ENCODE results near the gene UGCG. TPM values are rescaled to one million over a fixed set of nuclear protein-coding genes. Genes with fewer than 3 reads are reported as not detected.
"Not testable (repeated sequence)": the region's sequence is repeated elsewhere in the genome, so short reads cannot be mapped to it uniquely, and the experiment has no call there.

UGCG gene
- total RNA-seq, 1 donor from 2014 or later: 52.1 TPM

DNA sequence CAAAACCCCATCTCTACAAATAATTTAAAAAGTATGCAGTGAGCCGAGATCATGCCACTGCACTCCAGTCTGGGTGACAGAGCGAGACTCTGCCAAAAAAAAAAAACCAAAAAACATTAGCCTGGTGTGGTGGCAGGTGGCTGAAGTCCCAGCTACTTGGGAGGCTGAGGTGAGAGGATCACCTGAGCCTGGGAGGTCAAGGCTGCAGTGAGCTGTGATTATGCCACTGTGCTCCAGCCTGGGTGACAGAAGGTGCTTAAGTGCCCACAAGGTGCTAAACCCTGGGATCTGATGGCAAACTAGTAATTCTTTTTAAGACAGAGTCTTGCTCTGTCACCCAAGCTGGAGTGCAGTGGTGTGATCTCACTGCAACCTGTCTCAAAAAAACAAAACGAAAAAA, 5.7 kb upstream of the UGCG start:
- not testable (repeated sequence) for DNase-seq (ENCODE audit: low spot score)

- DNase-seq (ENCODE audit: low spot score): peak; percentile 60
Observed at GRCh38 chr9:111891910-111892499, 4.6 kb upstream of the UGCG start.

DNA sequence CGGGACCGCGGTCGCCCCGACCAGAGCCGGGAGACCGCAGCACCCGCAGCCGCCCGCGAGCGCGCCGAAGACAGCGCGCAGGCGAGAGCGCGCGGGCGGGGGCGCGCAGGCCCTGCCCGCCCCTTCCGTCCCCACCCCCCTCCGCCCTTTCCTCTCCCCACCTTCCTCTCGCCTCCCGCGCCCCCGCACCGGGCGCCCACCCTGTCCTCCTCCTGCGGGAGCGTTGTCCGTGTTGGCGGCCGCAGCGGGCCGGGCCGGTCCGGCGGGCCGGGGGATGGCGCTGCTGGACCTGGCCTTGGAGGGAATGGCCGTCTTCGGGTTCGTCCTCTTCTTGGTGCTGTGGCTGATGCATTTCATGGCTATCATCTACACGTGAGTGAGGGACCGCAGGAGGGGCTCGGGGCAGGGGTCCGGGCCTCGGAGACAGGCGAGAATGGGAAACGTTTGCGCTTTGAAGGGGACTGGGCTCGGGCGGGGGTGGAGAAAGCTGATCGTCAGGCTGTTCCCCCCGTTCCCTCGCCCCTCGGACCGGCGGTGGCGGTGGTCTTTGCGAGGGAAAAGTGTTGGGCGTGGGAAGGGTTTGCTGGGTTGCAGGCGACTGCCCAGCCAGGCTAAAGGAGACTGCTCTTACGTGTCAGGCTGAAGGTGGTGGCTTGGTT, 457 bp downstream of the UGCG start:
- DNase-seq (ENCODE audit: low spot score): peak; percentile 61

GRCh38 chr9:111897601-111898137, 1.1 kb downstream of the UGCG start:
- no peak for DNase-seq (ENCODE audit: low spot score)

- DNase-seq (ENCODE audit: low spot score): no peak
Observed at GRCh38 chr9:111898331-111899096, 1.9 kb downstream of the UGCG start.

GRCh38 chr9:111900151-111900857, 3.7 kb downstream of the UGCG start:
- no peak for DNase-seq (ENCODE audit: low spot score)

DNA sequence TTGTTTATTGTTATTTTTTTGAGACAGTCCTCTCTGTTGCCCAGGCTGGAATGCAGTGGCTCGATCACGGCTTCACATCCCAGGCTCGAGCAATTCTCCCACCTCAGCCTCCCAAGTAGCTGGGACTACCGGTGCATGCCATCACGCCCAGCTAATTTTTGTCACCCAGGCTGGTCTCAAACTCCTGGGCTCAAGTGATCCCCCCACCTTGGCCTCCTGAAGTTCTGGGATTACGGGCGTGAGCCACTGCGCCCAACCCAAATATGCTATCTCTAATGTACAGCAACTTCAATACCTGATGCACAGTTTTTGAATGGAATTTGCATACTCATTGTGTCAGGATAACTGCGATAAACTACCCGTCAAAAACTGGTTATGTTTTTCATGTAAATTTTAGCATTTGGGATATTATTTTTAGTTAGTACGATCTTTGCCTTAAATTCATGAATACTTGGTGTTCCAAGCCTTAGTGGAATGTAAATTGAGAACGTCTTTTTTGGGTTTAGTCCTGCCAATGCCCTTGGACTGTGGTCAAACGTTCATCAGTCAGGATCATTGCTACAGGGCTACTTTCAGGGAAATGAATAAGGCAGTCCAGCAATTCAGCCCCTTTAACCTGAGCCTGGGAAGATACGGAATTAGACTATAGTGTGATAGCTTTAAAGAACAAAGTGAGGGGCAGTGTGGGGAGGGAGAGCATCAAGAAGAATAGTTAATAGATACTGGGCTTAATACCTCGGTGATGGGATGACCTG, 4.4 kb downstream of the UGCG start:
- no peak for DNase-seq (ENCODE audit: low spot score)

DNA sequence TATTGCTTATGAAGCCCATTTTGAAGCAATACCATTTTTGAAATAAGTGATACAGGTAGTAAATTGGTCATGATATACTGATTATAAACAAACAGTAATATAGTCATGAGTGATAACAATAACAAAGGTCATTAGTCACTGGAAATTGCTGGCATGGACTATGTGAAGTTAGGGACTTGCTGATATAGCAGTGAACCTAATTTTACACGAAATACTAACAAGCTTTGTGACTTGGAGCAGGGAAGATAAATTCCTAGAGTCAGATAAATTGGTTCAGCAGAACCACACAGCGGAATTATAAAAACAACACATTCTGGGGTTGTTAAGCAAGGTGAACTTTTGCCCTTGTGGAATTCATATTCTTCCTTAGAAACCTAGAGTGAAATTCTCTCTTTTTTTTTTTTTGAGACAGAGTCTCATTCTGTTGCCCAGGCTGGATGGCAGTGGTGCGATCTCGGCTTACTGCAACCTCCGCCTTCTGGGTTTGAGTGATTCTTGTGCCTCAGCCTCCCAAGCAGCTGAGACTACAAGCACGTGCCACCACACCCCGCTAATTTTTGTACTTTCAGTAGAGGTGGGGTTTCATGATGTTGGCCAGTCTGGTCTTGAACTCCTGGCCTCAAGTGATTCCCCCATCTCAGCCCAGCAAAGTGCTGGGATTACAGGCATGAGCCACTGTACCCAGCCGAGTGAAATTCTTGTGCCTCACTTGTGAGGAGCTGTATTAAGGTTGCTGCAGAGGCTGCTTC, 6.0 kb downstream of the UGCG start:
- DNase-seq (ENCODE audit: low spot score): no peak

- DNase-seq (ENCODE audit: low spot score): not testable (repeated sequence)
Observed at GRCh38 chr9:111903535-111903934, 6.9 kb downstream of the UGCG start.

GRCh38 chr9:111904026-111904425, 7.4 kb downstream of the UGCG start:
- DNase-seq (ENCODE audit: low spot score): no peak

GRCh38 chr9:111904891-111905291, 8.3 kb downstream of the UGCG start:
- DNase-seq (ENCODE audit: low spot score): no peak

DNA sequence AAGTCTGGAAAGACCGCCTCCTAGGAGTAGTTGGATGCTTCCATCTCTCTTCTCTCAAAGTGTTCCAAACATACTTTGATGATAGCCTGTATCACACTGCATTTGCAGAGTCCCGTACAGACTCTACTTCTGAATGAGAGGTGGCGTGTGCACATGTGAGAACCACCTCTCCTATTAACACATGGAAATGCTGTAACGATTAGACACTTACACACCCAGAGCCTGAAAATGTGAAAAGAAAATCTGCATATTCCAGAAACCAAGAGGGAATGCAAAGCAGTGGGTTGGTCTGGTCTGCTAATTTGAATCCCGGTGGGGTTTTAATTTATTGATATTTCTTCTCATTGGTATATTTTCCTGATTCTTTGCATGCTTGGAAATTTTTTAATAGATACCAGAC, 10.5 kb downstream of the UGCG start:
- DNase-seq (ENCODE audit: low spot score): no peak

- no peak for DNase-seq (ENCODE audit: low spot score)
Observed at GRCh38 chr9:111909444-111909843, 12.8 kb downstream of the UGCG start.

GRCh38 chr9:111910428-111910827, 13.8 kb downstream of the UGCG start:
- no peak for DNase-seq (ENCODE audit: low spot score)

DNA sequence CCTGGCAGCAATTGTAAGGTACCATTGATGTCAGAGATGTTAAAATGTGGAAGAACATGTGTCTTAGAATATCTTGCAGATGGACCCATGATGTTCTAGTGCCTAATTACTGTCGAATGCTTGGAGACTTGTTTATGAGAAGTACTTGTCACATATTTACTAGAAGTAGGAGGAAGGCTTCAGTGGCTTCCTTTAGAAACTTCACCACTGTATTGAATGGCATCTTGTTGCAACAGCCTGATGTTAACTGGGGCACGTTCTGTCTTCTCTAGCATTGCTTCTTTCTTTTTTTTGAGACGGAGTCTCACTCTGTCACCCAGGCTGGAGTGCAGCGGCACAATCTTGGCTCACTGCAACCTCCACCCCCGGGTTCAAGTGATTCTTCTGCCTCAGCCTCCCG, 16.5 kb downstream of the UGCG start:
- DNase-seq (ENCODE audit: low spot score): no peak

- DNase-seq (ENCODE audit: low spot score): no peak
Observed at GRCh38 chr9:111914749-111915424, 18.3 kb downstream of the UGCG start.

GRCh38 chr9:111915425-111915758, 18.8 kb downstream of the UGCG start:
- no peak for DNase-seq (ENCODE audit: low spot score)

GRCh38 chr9:111916234-111916645, 19.6 kb downstream of the UGCG start:
- no peak for DNase-seq (ENCODE audit: low spot score)

GRCh38 chr9:111917201-111917600, 20.6 kb downstream of the UGCG start:
- DNase-seq (ENCODE audit: low spot score): no peak

GRCh38 chr9:111917980-111918379, 21.4 kb downstream of the UGCG start:
- DNase-seq (ENCODE audit: low spot score): no peak
